NCI-H1417 treated with DMSO at 0.1 percent for 48 hours (cell line): ENCODE data around the gene MAGI1.
"Not testable (repeated sequence)": the region's sequence is repeated elsewhere in the genome, so short reads cannot be mapped to it uniquely, and the experiment has no call there.

Experiments used
- DNase-seq: peaks from one replicate; lab custom pipeline; 2025; lab: John Stamatoyannopoulos, UW

The MAGI1 gene

GRCh38 chr3:65902304-65902793, 136.4 kb downstream of the MAGI1 start:
- DNase-seq: no peak

DNA sequence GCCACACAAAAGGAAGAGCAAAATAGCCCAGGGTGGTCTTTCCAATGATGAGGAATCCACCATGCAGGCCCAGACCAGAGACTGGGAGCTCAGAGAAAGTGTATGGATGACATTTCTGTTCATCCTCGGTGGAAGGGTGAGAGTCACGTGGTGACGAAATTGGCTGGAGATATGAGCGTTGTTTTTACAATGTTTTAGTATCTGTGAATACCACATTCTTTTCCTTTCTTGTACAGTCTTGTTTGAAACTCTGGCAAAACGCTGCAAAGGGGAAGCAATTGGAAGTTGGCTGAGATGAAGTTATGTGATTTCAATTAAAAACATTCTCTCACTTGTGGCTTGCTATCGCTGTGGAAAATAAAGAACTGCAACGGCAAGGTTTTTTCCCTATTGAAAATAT, 137.5 kb downstream of the MAGI1 start:
- no peak for DNase-seq

DNA sequence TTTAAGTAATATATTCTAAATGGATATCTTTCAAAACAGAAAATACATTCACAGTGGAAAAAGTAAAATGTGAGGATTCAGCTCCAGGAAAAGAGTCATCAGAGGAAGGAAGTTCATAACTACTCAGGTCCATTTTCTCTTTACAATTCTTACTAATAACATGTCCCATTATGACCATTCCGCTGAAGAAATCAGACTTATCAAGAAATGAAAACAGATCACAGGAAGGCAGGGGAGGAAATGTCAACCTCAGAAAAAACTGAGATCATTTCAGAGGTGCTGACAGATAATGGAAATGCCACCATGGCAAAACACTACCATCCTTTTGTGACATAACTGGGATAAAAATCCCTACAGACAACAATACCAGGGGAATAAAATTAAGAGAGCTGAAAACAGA, 139.5 kb downstream of the MAGI1 start:
- no peak for DNase-seq

DNA sequence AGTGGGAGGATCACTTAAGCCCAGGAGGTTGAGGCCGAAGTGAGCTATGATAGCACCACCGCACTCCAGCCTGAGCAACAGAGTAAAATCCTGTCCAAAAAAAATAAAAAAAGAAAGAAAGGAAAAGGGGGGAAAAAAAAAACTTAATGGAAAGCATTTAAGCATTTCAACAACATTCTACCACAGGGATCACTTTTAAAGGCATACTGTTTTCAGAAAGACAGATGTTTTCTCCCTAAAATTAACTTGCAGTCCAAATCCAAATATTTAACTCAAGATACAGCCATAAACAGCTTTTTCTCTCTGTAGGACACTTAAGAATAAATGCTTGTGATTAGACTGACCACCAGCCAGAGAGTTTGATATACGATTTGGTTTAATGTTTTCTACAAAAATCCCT, 141.0 kb downstream of the MAGI1 start:
- DNase-seq: no peak

- no peak for DNase-seq
These were observed 142.4 kb downstream of the MAGI1 start for GRCh38 chr3:65896321-65896720.

DNA sequence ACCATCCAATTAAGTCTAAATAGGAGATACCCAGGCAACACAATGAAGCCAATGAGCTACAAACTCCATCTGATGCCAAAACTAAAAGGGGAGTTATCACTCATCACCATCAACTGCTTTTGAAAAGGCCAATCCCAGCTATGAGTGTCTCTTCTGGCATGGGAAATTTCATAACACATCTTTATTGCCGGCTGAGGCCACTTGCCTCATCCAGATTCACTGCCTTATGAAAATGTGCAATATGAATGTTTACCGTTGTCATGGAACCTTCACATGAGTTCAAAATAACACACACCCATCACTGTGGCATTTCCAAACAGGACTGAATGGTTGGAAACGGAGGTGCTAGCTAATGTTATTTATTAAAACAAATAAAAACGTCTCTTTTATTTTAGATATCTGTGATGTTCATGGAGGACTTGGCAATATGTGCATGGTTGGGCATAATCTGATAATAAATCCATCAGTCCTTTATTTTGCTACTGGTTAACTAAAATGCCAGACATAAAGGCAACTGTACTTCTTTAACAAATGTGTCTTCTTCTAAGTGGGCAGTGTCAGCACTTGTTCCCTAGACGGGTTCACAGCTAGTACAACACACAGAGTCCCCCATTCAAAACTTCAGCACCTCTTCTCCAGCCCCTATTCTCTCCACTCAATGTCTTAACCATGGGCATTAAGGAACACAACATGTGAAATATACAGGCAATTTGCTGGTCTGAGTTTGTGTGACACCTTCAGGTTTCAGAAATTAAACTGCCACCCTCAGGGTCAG, 143.9 kb downstream of the MAGI1 start:
- no peak for DNase-seq

DNA sequence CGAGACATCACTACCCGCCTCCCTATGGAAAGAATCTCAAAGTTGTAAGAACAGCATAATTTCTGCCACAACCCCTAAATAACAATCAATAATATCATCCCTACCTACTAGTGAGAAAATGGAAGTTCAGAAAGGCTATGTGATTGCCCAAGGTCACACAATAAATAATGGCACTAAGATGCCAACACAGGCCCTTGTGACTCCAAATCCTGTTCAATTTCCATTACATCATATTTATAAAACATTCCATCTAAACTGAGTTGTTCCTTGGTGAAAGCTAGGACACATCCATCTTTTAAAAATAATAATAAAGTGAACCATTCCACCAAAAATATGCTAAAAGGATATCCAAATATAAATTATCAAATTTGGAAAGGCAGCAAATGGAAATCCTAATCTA, 144.6 kb downstream of the MAGI1 start:
- DNase-seq: no peak

- DNase-seq: no peak
These were observed 145.1 kb downstream of the MAGI1 start for GRCh38 chr3:65893631-65894030.

- DNase-seq: not testable (repeated sequence)
These were observed 147.2 kb downstream of the MAGI1 start for GRCh38 chr3:65891477-65891876.

GRCh38 chr3:65890328-65890727, 148.4 kb downstream of the MAGI1 start:
- DNase-seq: no peak

DNA sequence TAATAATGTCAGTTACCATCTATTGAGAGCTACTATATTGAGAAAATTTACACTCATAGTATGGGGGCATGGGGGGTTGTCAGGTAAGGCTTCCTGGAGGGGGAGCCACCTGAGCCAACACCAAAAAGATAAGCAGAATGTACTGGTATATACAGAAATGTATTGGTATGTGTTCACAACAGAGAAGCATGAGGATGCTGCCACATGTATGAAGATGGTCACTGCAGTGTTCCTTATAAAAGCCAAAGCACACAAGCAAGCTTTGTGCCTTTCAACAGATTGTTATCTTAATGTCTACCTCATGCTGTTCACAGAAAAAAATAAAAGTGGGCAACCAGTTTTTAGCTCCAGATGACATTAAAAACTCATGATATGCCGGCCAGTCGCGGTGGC, 149.0 kb downstream of the MAGI1 start:
- DNase-seq: no peak

DNA sequence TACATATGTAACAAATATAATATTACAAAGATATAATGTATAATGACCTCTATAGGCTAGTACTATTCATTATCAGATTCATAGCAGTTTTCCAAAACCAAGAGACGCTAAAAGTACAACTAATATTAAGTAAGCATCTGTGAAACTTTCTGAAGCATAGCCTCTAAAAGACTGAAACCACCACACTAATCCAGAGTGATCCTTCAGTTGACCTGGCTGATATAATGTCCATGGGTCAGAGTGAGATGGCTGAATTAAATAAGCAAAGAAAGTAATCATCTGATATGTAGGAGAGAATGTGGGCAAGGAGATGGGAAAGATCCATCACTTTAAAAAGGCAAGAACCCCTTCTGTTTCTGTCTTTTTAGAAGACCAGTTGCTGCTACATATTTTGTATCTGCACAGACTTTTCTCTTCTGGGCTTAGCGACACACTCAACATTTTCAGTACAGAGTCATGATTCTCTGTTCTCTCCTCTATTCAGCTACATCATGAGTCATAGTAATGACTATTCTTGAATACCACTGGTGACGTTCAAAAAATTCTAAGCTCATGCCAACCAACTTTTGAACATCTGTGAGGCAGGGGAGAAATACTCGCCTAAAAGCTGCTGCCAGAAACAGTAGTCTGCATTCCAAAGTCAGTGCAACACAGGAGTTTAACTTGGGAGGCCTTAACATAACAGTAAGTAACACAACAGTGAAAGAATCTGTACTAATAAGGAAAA, 149.6 kb downstream of the MAGI1 start:
- DNase-seq: no peak

DNA sequence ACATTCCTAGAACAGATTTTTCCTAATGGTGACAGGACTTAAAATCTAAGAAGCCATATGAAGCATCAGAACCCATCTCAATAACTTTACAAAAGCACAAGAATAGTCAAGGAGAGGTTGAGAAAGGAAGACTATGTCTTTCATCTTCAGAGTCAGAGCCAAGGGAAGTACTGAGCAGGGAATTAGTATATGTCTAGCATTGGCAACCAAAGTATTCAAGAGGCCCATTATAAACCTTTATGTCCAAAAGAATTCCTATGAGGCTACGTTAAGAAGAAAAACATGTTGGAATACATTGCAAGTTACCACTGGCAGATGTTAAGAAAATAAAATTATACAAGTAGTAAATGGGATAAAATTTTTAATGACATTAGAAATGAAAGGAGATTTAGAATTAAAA, 150.5 kb downstream of the MAGI1 start:
- no peak for DNase-seq

DNA sequence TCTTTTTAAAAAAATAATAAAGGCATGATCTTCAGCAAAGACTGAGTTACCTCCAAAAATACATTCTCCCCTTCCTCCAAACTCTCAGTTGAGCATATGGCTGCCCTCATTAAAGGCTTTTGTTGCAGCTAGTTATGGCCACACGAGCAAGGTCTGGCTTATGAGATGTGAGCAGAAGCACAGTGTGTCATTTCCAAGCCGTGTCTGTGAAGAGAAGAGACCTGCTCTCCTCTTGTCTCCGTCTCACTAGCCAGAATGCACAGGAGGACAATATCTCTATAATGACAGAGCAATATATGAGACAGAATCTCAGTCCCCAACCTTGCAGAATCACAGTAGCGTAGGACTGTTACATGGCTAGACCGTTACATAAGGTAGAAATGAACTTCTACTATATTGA, 152.3 kb downstream of the MAGI1 start:
- DNase-seq: no peak

DNA sequence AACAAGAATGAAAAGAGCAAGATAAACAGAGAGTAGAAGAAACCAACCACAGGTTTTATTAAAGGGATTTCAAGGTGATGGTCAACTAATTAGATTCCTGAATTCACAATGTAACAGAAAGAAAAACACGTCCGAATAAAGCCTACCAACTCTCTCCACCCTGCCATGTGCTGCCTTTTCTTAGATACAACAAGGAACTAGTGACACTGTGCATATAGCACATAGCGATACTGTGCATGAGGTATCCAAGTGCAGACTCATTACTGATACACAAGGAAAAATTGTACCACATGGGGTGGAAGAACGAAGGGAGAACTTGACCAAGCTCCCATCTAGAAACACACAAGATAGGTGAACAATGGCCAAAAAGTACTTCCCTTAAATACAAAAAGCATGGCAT, 154.6 kb downstream of the MAGI1 start:
- DNase-seq: no peak

DNA sequence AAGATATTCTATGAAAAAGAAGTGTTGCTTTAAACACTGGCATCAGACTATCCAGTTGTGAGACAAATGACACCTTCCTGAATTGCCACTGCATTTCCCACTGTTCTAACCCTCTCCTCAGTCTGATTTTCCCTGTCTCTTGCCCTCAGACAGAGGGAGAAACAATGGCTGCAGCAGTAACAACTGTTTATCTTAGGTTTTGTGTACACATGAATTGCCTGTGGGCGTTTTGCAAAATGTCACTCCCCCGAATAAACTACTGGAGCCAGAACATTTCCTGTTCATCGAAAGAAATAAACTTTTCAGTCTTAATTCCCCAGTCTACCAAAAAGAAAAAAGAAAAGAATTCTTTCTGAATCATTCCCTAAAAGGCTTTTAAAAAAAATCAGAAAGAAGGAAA, 155.1 kb downstream of the MAGI1 start:
- DNase-seq: peak; percentile 15

- no peak for DNase-seq
These were observed 158.4 kb downstream of the MAGI1 start for GRCh38 chr3:65880350-65880749.

- DNase-seq: no peak
These were observed 159.3 kb downstream of the MAGI1 start for GRCh38 chr3:65879372-65879771.

GRCh38 chr3:65878831-65879230, 159.9 kb downstream of the MAGI1 start:
- DNase-seq: peak; percentile 9

GRCh38 chr3:65877160-65877559, 161.6 kb downstream of the MAGI1 start:
- no peak for DNase-seq

- no peak for DNase-seq
These were observed 162.7 kb downstream of the MAGI1 start for GRCh38 chr3:65876028-65876420.

- DNase-seq: no peak
These were observed 163.2 kb downstream of the MAGI1 start for GRCh38 chr3:65875393-65876027.

DNA sequence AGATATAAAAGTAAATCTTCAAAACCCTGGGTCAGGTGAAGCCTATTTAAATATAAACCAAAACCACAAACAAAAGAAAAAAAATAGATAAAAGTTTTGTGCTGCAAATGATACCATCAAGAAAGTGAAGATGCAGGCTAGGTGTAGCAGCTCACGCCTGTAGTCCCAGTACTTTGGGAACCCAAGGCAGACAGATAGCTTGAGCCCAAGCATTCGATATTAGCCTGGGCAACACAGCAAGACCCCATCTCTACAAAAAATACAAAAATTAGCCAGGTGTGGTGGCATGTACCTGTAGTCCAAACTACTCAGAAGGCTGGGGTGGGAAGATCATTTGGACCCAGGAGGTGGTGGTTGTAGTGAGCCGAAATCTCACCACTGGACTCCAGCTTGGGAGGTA, 164.8 kb downstream of the MAGI1 start:
- no peak for DNase-seq
